Fibroblast of lung (primary cell): ENCODE measurements around the gene EIF4H. TPM values are rescaled to one million over a fixed set of nuclear protein-coding genes. Genes with fewer than 3 reads are reported as not detected.

Source experiments
- DNase-seq, 2 donors: peaks; one replicate each; pipeline versions ENCODE4 v3.0.0 to v3.0.0-alpha.2; 2010; ENCODE audit warnings: low read depth in 2 of 2
- H2AFZ ChIP-seq: 2 replicates; pipeline ENCODE4 v1.5.1; 2012; ENCODE audit warnings: low read length, control low read depth, inconsistent platforms
- H3K27ac ChIP-seq: 2 replicates; pipeline ENCODE4 v1.5.1; 2011; ENCODE audit warnings: low read length, control low read depth; ENCODE audit not compliant: insufficient read depth
- H3K27me3 ChIP-seq: 2 replicates; pipeline ENCODE4 v1.5.1; 2011; ENCODE audit warnings: mild to moderate bottlenecking, low read length; ENCODE audit not compliant: control insufficient read depth, insufficient read depth
- H3K36me3 ChIP-seq: 2 replicates; pipeline ENCODE4 v1.5.1; 2011; ENCODE audit warnings: low read length; ENCODE audit not compliant: control insufficient read depth, insufficient read depth
- H3K4me1 ChIP-seq: 2 replicates; pipeline ENCODE4 v1.5.1; 2011; ENCODE audit warnings: low read length; ENCODE audit not compliant: control insufficient read depth, insufficient read depth; ENCODE audit errors: extremely low read depth
- H3K4me2 ChIP-seq: 2 replicates; pipeline ENCODE4 v1.5.1; 2011; ENCODE audit warnings: low read length, control low read depth; ENCODE audit not compliant: insufficient read depth; ENCODE audit errors: extremely low read depth
- H3K4me3 ChIP-seq, 4 experiments: fragments of 200-600 bp in 1 of 4; sonication (generic) in 1 of 4; replicated peaks in 1 of 4; 2 replicates each; pipeline ENCODE4 v1.5.1; 2011 to 2016; ENCODE audit warnings: low read length in 4 of 4, low read depth in 3 of 4, mild to moderate bottlenecking in 3 of 4, control low read depth in 2 of 4, inconsistent platforms in 1 of 4, mixed read lengths in 1 of 4; ENCODE audit not compliant: insufficient read depth in 1 of 4; ENCODE audit errors: control extremely low read depth in 1 of 4
- H3K79me2 ChIP-seq: 2 replicates; pipeline ENCODE4 v1.5.1; 2012; ENCODE audit warnings: mild to moderate bottlenecking, low read length, inconsistent platforms; ENCODE audit not compliant: control insufficient read depth, insufficient read depth
- H3K9ac ChIP-seq: 2 replicates; pipeline ENCODE4 v1.5.1; 2011; ENCODE audit warnings: mild to moderate bottlenecking, low read length, control low read depth; ENCODE audit not compliant: insufficient read depth
- H3K9me3 ChIP-seq: 2 replicates; pipeline ENCODE4 v1.5.1; 2012; ENCODE audit warnings: low read depth, low read length; ENCODE audit not compliant: control insufficient read depth, insufficient read depth
- H4K20me1 ChIP-seq: 2 replicates; pipeline ENCODE4 v1.5.1; 2011; ENCODE audit warnings: low read length; ENCODE audit not compliant: control insufficient read depth, insufficient read depth; ENCODE audit errors: extremely low read depth
- CTCF ChIP-seq, 2 donors: IDR thresholded peaks in 1 of 2; conservative IDR thresholded peaks in 1 of 2; 1 replicate in 1 of 2; 2 replicates in 1 of 2; pipeline ENCODE4 v1.5.1; 2011 to 2012; ENCODE audit warnings: low read length in 2 of 2, control low read depth in 1 of 2, inconsistent platforms in 1 of 2, low read depth in 1 of 2, mild to moderate bottlenecking in 1 of 2
- EZH2 ChIP-seq: IDR thresholded peaks from 2 replicates; pipeline ENCODE4 v1.5.1; 2012; ENCODE audit warnings: low read length, control low read depth, mild to moderate bottlenecking; ENCODE audit errors: missing control alignments
- polyA plus RNA-seq, 2 donors: library from polyadenylated mRNA; depleted of rRNA in 1 of 2; stranded (reverse) in 1 of 2; unstranded in 1 of 2; fragments of >200 nt; gene quantifications; 2 replicates each; pipeline ENCODE4 v1.2.1, GENCODE V29; 2011 to 2012; ENCODE audit warnings: missing spikeins in 1 of 2
- total RNA-seq: library from RNA; depleted of rRNA; stranded (reverse); fragments of >200 nt; gene quantifications from 2 replicates; pipeline ENCODE4 v1.2.1, GENCODE V29; 2014

The EIF4H gene
- total and polyA plus RNA-seq, 2 donors (not counting 1 experiment from before 2014, with no cell fraction given) = 292 to 361 TPM

GRCh38 chr7:74148491-74148890 is 25.7 kb upstream of the EIF4H start:
- no peak overlapping the region for H3K4me2 ChIP-seq
- no peaks in the 10 kb centered on the region for H3K79me2 ChIP-seq
- no peaks in the 10 kb centered on the region for H3K36me3 ChIP-seq
- no peaks in the 10 kb centered on the region for H4K20me1 ChIP-seq
- H3K27me3 ChIP-seq = no peaks in the 10 kb centered on the region
- H3K9me3 ChIP-seq = no peaks in the 10 kb centered on the region
- no peak overlapping the region for H3K4me3 ChIP-seq
- H3K4me1 ChIP-seq = no peaks in the 10 kb centered on the region
- no peak for TF ChIP-seq CTCF (conservative IDR thresholded peaks at IDR 0.05 in 1 of 2, IDR thresholded peaks at IDR 0.05 in 1 of 2; ENCODE audit: low read depth in 1 of 2, low read length in 2 of 2)
- TF ChIP-seq EZH2 = no peak
- H3K27ac ChIP-seq = no peak overlapping the region
- H3K9ac ChIP-seq = no peak overlapping the region
- no peak for DNase-seq
- H2AFZ ChIP-seq = no peak overlapping the region

GRCh38 chr7:74149071-74149470 is 25.1 kb upstream of the EIF4H start:
- H3K79me2 ChIP-seq = no peaks in the 10 kb centered on the region
- no peaks in the 10 kb centered on the region for H3K36me3 ChIP-seq
- H3K27me3 ChIP-seq = no peaks in the 10 kb centered on the region
- no peaks in the 10 kb centered on the region for H4K20me1 ChIP-seq
- no peaks in the 10 kb centered on the region for H3K4me1 ChIP-seq
- no peak overlapping the region for H3K27ac ChIP-seq
- DNase-seq = no peak
- no peak overlapping the region for H3K4me3 ChIP-seq
- H3K9ac ChIP-seq = no peak overlapping the region
- H2AFZ ChIP-seq = no peak overlapping the region
- H3K9me3 ChIP-seq = no peaks in the 10 kb centered on the region
- TF ChIP-seq EZH2 (no peak), CTCF (conservative IDR thresholded peaks at IDR 0.05 in 1 of 2, IDR thresholded peaks at IDR 0.05 in 1 of 2; ENCODE audit: low read depth in 1 of 2, low read length in 2 of 2) (no peak)
- no peak overlapping the region for H3K4me2 ChIP-seq

- no peak overlapping the region for H3K9ac ChIP-seq
- no peak overlapping the region for H3K27ac ChIP-seq
- no peaks in the 10 kb centered on the region for H3K4me1 ChIP-seq
- TF ChIP-seq EZH2 (no peak), CTCF (conservative IDR thresholded peaks at IDR 0.05 in 1 of 2, IDR thresholded peaks at IDR 0.05 in 1 of 2; ENCODE audit: low read depth in 1 of 2, low read length in 2 of 2) (no peak)
- no peak overlapping the region for H3K4me3 ChIP-seq
- no peaks in the 10 kb centered on the region for H3K36me3 ChIP-seq
- DNase-seq = no peak
- no peaks in the 10 kb centered on the region for H3K9me3 ChIP-seq
- no peak overlapping the region for H3K4me2 ChIP-seq
- no peaks in the 10 kb centered on the region for H3K27me3 ChIP-seq
- H4K20me1 ChIP-seq = no peaks in the 10 kb centered on the region
- no peak overlapping the region for H2AFZ ChIP-seq
- no peaks in the 10 kb centered on the region for H3K79me2 ChIP-seq
These were observed 24.6 kb upstream of the EIF4H start for GRCh38 chr7:74149603-74150002.
